ENCODE measurements around the gene JKAMP. TPM values are rescaled to one million over a fixed set of nuclear protein-coding genes. Genes with fewer than 3 reads are reported as not detected.

Gene JKAMP
- total RNA-seq, 4 donors from 2014 or later: 30.1 to 43.9 (median 34.0) TPM

- H3K4me1 ChIP-seq: peaks cover 0 to 3% of the 10 kb centered on the region in 2 donors
- peaks cover 2 to 69% of the 10 kb centered on the region in 2 donors for H3K36me3 ChIP-seq
- intact Hi-C loops (cut with DNase I; ENCODE audit: low total_unique reads): no loop called here
- H3K27ac ChIP-seq: no peak overlapping the region
- in situ Hi-C loops (cut with MboI; ENCODE audit: low sequenced_read_pairs in 4 of 4): no loop called here
- no peak for TF ChIP-seq POLR2A (IDR thresholded peaks at IDR 0.05)
- TF ChIP-seq CTCF (IDR thresholded peaks at IDR 0.05 in 4 of 5, conservative IDR thresholded peaks at IDR 0.05 in 1 of 5): no peak
- DNase-seq (no peak), ATAC-seq (no peak)
- H3K27me3 ChIP-seq: no peaks in the 10 kb centered on the region
- H3K9me3 ChIP-seq: no peaks in the 10 kb centered on the region
- no peak overlapping the region for H3K4me3 ChIP-seq
These were observed 8.6 kb upstream of the JKAMP start for GRCh38 chr14:59475709-59476108.

- H3K27me3 ChIP-seq: no peaks in the 10 kb centered on the region
- TF ChIP-seq POLR2A (IDR thresholded peaks at IDR 0.05): no peak
- TF ChIP-seq CTCF (IDR thresholded peaks at IDR 0.05 in 4 of 5, conservative IDR thresholded peaks at IDR 0.05 in 1 of 5): no peak
- DNase-seq (no peak), ATAC-seq (no peak)
- peaks cover 2 to 41% of the 10 kb centered on the region in 2 donors for H3K36me3 ChIP-seq
- H3K4me3 ChIP-seq: no peak overlapping the region
- H3K9me3 ChIP-seq: no peaks in the 10 kb centered on the region
- no peak overlapping the region for H3K27ac ChIP-seq
- in situ Hi-C loops (cut with MboI; ENCODE audit: low sequenced_read_pairs in 4 of 4) (no loop called here), intact Hi-C loops (cut with DNase I; ENCODE audit: low total_unique reads) (no loop called here)
- H3K4me1 ChIP-seq: peaks cover 16 to 20% of the 10 kb centered on the region in 2 donors
These were observed 5.8 kb upstream of the JKAMP start for GRCh38 chr14:59478540-59478939.

DNA sequence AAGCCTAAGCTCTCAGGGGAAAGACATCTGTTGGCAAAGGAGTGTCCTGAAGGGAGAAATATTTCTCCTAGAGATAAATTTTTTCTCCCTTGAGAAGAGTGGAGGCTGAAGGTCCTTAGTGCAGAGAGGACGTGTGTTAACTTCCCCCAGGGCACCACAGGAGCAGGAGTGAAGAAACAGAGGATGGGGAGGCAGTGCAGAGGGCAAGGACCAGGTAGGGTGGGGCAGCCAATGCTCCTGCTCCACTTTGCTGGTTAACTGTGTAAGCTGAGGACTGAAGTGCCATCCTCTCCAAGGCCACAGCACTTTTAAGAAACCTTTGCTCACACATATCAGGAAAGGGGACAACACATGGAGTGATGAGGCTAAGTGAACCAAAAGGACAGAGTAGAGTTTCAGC is 4.2 kb upstream of the JKAMP start:
- DNase-seq: no peak
- H3K36me3 ChIP-seq: peaks cover 2 to 25% of the 10 kb centered on the region in 2 donors
- H3K9me3 ChIP-seq: no peaks in the 10 kb centered on the region
- H3K4me3 ChIP-seq: no peak overlapping the region
- in situ Hi-C loops (cut with MboI; ENCODE audit: low sequenced_read_pairs in 4 of 4) (no loop called here), intact Hi-C loops (cut with DNase I; ENCODE audit: low total_unique reads) (loop anchor here (5.0 kb wide), 1 partner anchor 702 kb away; no protein-coding TSS in a partner anchor)
- TF ChIP-seq POLR2A (IDR thresholded peaks at IDR 0.05) (no peak), CTCF (IDR thresholded peaks at IDR 0.05 in 4 of 5, conservative IDR thresholded peaks at IDR 0.05 in 1 of 5) (no peak)
- peaks cover 19 to 24% of the 10 kb centered on the region in 2 donors for H3K4me1 ChIP-seq
- H3K27me3 ChIP-seq: no peaks in the 10 kb centered on the region
- ATAC-seq: no peak
- no peak overlapping the region for H3K27ac ChIP-seq

- peaks cover 32 to 37% of the 10 kb centered on the region in 2 donors for H3K4me1 ChIP-seq
These were observed 2.9 kb upstream of the JKAMP start for GRCh38 chr14:59481407-59481806.

More at GRCh38 chr14:59481407-59481806, 2.9 kb upstream of the JKAMP start:
- Histone ChIP-seq H3K9me3 (no peaks in the 10 kb centered on the region), H3K4me3 (no peak overlapping the region), H3K36me3 (peaks cover 0 to 13% of the 10 kb centered on the region in 2 donors), H3K27me3 (no peaks in the 10 kb centered on the region), H3K27ac (peak overlapping the region in 3 of 4 donors; percentile 2 to 95 (median 89))
- ATAC-seq (no peak), DNase-seq (no peak)
- in situ Hi-C loops (cut with MboI; ENCODE audit: low sequenced_read_pairs in 4 of 4) (no loop called here), intact Hi-C loops (cut with DNase I; ENCODE audit: low total_unique reads) (loop anchor here (5.0 kb wide), 1 partner anchor 701 kb away; no protein-coding TSS in a partner anchor)
- TF ChIP-seq CTCF (IDR thresholded peaks at IDR 0.05 in 4 of 5, conservative IDR thresholded peaks at IDR 0.05 in 1 of 5) (no peak), POLR2A (IDR thresholded peaks at IDR 0.05) (no peak)
